Right ventricle myocardium inferior (tissue), 1 donor: ENCODE measurements around the gene ASB3. TPM values are rescaled to one million over a fixed set of nuclear protein-coding genes. Genes with fewer than 3 reads are reported as not detected.
"Not testable (repeated sequence)": the region's sequence is repeated elsewhere in the genome, so short reads cannot be mapped to it uniquely, and the experiment has no call there.

ENCODE experiments used
- ATAC-seq: fragments of 200-7000 bp; cut with Tn5 transposase; one replicate; pipeline ENCODE4 v1.9.1; 2020; ENCODE audit warnings: mild to moderate bottlenecking, moderate library complexity
- DNase-seq: peaks from one replicate; pipeline ENCODE4 v3.0.0; 2021; ENCODE audit errors: missing footprints
- intact Hi-C: fragments of 100-400 bp; cut with DNase I; formaldehyde crosslinking; loops from one replicate; pipeline ENCODE4 v1.11.0; 2022
- total RNA-seq: library from RNA; stranded (reverse); fragmentation: NEBNext Ultra II Directional; extraction: Animal tissue kit (Norgen Biotek cat#: 25700); gene quantifications from one replicate; pipeline ENCODE4 v1.2.1, GENCODE V29; 2021
- donor health status: DM: no; HTN: yes; CAD: no; lungs with severe emphysema.

ASB3 gene
- total RNA-seq, 1 donor from 2014 or later, result 9.2 TPM

- no peak for ATAC-seq
- no peak for DNase-seq
- intact Hi-C loops, result no loop called here
These were observed 113.8 kb downstream of the ASB3 start for GRCh38 chr2:53672881-53673522.

GRCh38 chr2:53670331-53670730 is 116.4 kb downstream of the ASB3 start:
- no peak for DNase-seq
- no peak for ATAC-seq
- intact Hi-C loops, result no loop called here

- ATAC-seq (no peak), DNase-seq (no peak)
- intact Hi-C loops, result no loop called here
These were observed 118.1 kb downstream of the ASB3 start for GRCh38 chr2:53668624-53669026.

- ATAC-seq, DNase-seq, intact Hi-C loops: not testable (repeated sequence)
These were observed 119.6 kb downstream of the ASB3 start for GRCh38 chr2:53667130-53667529.

- intact Hi-C loops, result no loop called here
- DNase-seq (no peak), ATAC-seq (no peak)
These were observed 125.9 kb downstream of the ASB3 start for GRCh38 chr2:53660886-53661285.

GRCh38 chr2:53658474-53658873 is 128.3 kb downstream of the ASB3 start:
- ATAC-seq, intact Hi-C loops, DNase-seq: not testable (repeated sequence)

GRCh38 chr2:53655256-53655655 is 131.5 kb downstream of the ASB3 start:
- DNase-seq (no peak), ATAC-seq (no peak)
- intact Hi-C loops, result no loop called here

GRCh38 chr2:53654396-53654795 is 132.4 kb downstream of the ASB3 start:
- no peak for DNase-seq
- intact Hi-C loops, result no loop called here
- no peak for ATAC-seq

- no peak for DNase-seq
- intact Hi-C loops, result no loop called here
- no peak for ATAC-seq
These were observed 134.6 kb downstream of the ASB3 start for GRCh38 chr2:53652131-53652530.

GRCh38 chr2:53646788-53647187 is 140.0 kb downstream of the ASB3 start:
- intact Hi-C loops, result no loop called here
- DNase-seq (no peak), ATAC-seq (no peak)

- no peak for ATAC-seq
- no peak for DNase-seq
- intact Hi-C loops, result no loop called here
These were observed 145.5 kb downstream of the ASB3 start for GRCh38 chr2:53641290-53641689.

- ATAC-seq (no peak), DNase-seq (no peak)
- intact Hi-C loops, result no loop called here
These were observed 146.3 kb downstream of the ASB3 start for GRCh38 chr2:53640466-53640865.

GRCh38 chr2:53636596-53636995 is 150.2 kb downstream of the ASB3 start:
- DNase-seq (no peak), ATAC-seq (no peak)

GRCh38 chr2:53636109-53636508 is 150.6 kb downstream of the ASB3 start:
- DNase-seq (no peak), ATAC-seq (no peak)
- intact Hi-C loops, result no loop called here

More at GRCh38 chr2:53636596-53636995, 150.2 kb downstream of the ASB3 start:
- intact Hi-C loops, result no loop called here

GRCh38 chr2:53635694-53636093 is 151.1 kb downstream of the ASB3 start:
- ATAC-seq (no peak), DNase-seq (no peak)
- intact Hi-C loops, result no loop called here

- ATAC-seq (no peak), DNase-seq (no peak)
- intact Hi-C loops, result no loop called here
These were observed 153.3 kb downstream of the ASB3 start for GRCh38 chr2:53633441-53633840.

GRCh38 chr2:53632714-53633113 is 154.0 kb downstream of the ASB3 start:
- DNase-seq (no peak), ATAC-seq (no peak)
- intact Hi-C loops, result no loop called here

- ATAC-seq (no peak), DNase-seq (no peak)
- intact Hi-C loops, result no loop called here
These were observed 154.7 kb downstream of the ASB3 start for GRCh38 chr2:53632126-53632460.

- ATAC-seq (no peak), DNase-seq (no peak)
- intact Hi-C loops, result no loop called here
These were observed 155.2 kb downstream of the ASB3 start for GRCh38 chr2:53631313-53632125.

- DNase-seq (no peak), ATAC-seq (no peak)
- intact Hi-C loops, result no loop called here
These were observed 156.6 kb downstream of the ASB3 start for GRCh38 chr2:53630026-53630606.
